KMS-11 (cell line): ENCODE data around the gene DMAC2.
"Not testable (repeated sequence)": the region's sequence is repeated elsewhere in the genome, so short reads cannot be mapped to it uniquely, and the experiment has no call there.

Source experiments
- H2AFZ ChIP-seq: fragments of 200-600 bp; sonication (generic); 2 replicates; pipeline ENCODE4 v1.6.1; 2016; ENCODE audit warnings: antibody characterized with exemption, mixed run types, low read depth
- H3K27ac ChIP-seq: fragments of 200-600 bp; sonication (generic); 2 replicates; pipeline ENCODE4 v1.6.1; 2016; ENCODE audit warnings: mild to moderate bottlenecking, mixed run types
- H3K27me3 ChIP-seq: fragments of 200-600 bp; sonication (generic); 2 replicates; pipeline ENCODE4 v1.6.1; 2017; ENCODE audit warnings: mild to moderate bottlenecking, low read depth, mixed run types, moderate library complexity; ENCODE audit not compliant: insufficient read depth
- H3K36me3 ChIP-seq: fragments of 200-600 bp; sonication (generic); 2 replicates; pipeline ENCODE4 v1.6.1; 2017; ENCODE audit warnings: mild to moderate bottlenecking, mixed run types; ENCODE audit not compliant: insufficient read depth
- H3K4me1 ChIP-seq: fragments of 200-600 bp; sonication (generic); 2 replicates; pipeline ENCODE4 v1.6.1; 2016; ENCODE audit warnings: mild to moderate bottlenecking, low read depth, mixed run types; ENCODE audit not compliant: poor library complexity, severe bottlenecking
- H3K4me2 ChIP-seq: fragments of 200-600 bp; sonication (generic); 2 replicates; pipeline ENCODE4 v1.7.0; 2016; ENCODE audit warnings: mild to moderate bottlenecking, mixed run types
- H3K4me3 ChIP-seq: fragments of 200-600 bp; sonication (generic); IDR thresholded peaks from 2 replicates; pipeline ENCODE4 v1.6.1; 2017; ENCODE audit warnings: low read depth, low read length, mixed read lengths; ENCODE audit not compliant: insufficient read depth
- H3K79me2 ChIP-seq: fragments of 200-600 bp; sonication (generic); 2 replicates; pipeline ENCODE4 v1.6.1; 2016; ENCODE audit warnings: low read depth, mixed run types; ENCODE audit not compliant: insufficient read depth
- H3K9ac ChIP-seq: fragments of 200-600 bp; sonication (generic); 2 replicates; pipeline ENCODE4 v1.6.1; 2016; ENCODE audit warnings: mild to moderate bottlenecking, mixed run types
- H4K20me1 ChIP-seq: fragments of 200-600 bp; sonication (generic); 2 replicates; pipeline ENCODE4 v1.6.1; 2016; ENCODE audit warnings: mild to moderate bottlenecking, mixed run types; ENCODE audit not compliant: insufficient read depth
- TF ChIP-seq, protein P1 (sequence below): fragments of 200-600 bp; sonication (generic); conservative IDR thresholded peaks from 2 replicates; pipeline ENCODE4 v1.6.1; 2017; ENCODE audit warnings: low read depth, mild to moderate bottlenecking, antibody characterized with exemption, low read length, moderate library complexity, mixed read lengths

DMAC2 gene

DNA sequence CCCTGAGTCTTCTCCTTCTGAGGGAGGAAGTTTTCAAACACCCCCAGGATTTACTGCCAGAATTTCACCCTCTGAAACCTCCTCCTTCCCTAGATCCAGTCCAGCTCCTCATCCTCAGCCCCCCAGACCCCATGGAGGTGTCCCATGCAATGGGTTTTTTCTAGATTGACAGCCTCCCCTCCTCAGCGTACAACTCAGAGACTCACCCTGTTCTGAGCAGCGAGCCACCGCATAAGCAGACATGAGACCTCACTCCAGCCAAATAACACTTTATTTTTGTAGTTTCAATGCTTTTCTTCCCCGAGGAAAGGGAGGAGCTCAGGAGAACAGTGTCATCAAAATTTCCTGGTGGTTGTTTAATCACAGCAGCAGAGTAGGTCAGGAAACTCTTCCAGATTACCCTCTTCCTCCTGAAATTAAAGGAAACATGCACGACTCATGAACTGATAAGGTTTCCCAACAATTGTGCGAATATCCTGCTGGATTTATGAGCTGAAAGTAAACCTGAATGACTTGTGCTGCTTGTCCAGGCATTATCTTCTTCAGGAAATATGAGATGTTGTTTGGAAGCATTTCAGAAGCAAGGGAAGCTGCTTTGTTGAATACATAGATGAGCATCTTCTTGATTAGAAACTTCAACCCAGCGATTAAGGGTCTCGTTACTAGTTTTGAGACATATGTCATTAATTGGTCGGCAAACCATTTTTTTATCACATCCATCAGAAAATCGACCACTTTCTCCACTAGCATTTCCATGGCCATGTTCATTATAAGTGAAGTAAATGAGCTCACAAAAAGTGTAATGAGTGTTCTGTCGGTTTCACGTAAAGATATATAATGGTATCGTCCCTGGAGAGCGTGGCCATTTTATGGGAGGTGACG lies 39.4 kb upstream of the DMAC2 start:
- no peaks in the 10 kb centered on the region for H4K20me1 ChIP-seq
- no peak overlapping the region for H3K9ac ChIP-seq
- H3K4me3 ChIP-seq, result no peak overlapping the region
- H3K36me3 ChIP-seq, result no peaks in the 10 kb centered on the region
- H3K27ac ChIP-seq, result no peak overlapping the region
- no peaks in the 10 kb centered on the region for H3K4me1 ChIP-seq
- TF ChIP-seq, protein P1, sequence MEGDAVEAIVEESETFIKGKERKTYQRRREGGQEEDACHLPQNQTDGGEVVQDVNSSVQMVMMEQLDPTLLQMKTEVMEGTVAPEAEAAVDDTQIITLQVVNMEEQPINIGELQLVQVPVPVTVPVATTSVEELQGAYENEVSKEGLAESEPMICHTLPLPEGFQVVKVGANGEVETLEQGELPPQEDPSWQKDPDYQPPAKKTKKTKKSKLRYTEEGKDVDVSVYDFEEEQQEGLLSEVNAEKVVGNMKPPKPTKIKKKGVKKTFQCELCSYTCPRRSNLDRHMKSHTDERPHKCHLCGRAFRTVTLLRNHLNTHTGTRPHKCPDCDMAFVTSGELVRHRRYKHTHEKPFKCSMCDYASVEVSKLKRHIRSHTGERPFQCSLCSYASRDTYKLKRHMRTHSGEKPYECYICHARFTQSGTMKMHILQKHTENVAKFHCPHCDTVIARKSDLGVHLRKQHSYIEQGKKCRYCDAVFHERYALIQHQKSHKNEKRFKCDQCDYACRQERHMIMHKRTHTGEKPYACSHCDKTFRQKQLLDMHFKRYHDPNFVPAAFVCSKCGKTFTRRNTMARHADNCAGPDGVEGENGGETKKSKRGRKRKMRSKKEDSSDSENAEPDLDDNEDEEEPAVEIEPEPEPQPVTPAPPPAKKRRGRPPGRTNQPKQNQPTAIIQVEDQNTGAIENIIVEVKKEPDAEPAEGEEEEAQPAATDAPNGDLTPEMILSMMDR, result no peak
- H3K79me2 ChIP-seq, result no peaks in the 10 kb centered on the region
- H2AFZ ChIP-seq, result no peak overlapping the region
- H3K4me2 ChIP-seq, result no peak overlapping the region
- peaks cover 2% of the 10 kb centered on the region; the same call in 1 of the 2 replicates for H3K27me3 ChIP-seq

DNA sequence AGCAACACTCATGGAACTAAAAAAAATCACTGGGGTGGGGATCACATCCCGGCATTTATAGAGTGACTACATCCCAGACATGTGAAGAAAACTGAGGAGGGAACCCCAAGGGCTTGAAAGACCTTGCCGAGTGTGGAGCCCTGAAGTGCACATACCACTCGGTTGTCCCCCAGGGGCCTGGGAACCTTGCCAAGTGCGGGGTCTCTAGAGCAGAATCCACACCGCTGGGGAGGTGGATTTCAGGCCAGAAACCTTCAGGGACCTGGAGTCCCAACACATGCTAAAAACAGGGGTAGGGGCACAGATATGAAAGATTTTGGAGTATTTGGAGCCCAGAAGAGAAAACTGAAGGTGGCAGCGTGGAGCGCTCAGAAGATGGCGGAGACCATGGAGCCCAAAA lies 38.5 kb upstream of the DMAC2 start:
- H3K27ac ChIP-seq, result no peak overlapping the region
- no peak overlapping the region for H3K9ac ChIP-seq
- H3K36me3 ChIP-seq, result no peaks in the 10 kb centered on the region
- no peaks in the 10 kb centered on the region for H3K4me1 ChIP-seq
- H3K4me3 ChIP-seq, result no peak overlapping the region
- H2AFZ ChIP-seq, result no peak overlapping the region
- H4K20me1 ChIP-seq, result no peaks in the 10 kb centered on the region
- H3K27me3 ChIP-seq, result peaks cover 4% of the 10 kb centered on the region; the same call in 1 of the 2 replicates
- TF ChIP-seq, protein P1, result no peak
- H3K79me2 ChIP-seq, result no peaks in the 10 kb centered on the region
- H3K4me2 ChIP-seq, result no peak overlapping the region

DNA sequence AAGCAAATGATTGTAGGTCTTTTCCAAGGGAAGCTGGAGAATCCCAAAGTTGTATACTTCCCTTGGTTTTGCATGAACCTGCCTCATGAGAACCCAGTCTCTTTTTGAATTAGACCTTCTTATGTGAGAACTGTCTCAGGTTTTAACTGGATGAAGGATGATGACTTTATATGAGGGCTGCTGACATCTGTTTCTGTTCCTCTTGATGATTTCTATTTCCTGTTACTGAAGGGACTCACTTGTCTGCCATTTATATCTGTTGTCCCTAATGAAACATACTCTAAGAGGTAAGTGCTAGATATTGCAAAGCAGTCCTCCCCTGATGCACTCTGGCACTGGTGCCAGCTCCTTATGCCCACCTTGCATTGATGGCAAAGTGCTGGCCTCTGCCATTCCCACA lies 36.9 kb upstream of the DMAC2 start:
- Histone ChIP-seq H3K79me2 (no peaks in the 10 kb centered on the region), H4K20me1 (no peaks in the 10 kb centered on the region), H3K27me3 (peaks cover 4% of the 10 kb centered on the region; the same call in 1 of the 2 replicates), H3K4me1 (no peaks in the 10 kb centered on the region), H3K36me3 (no peaks in the 10 kb centered on the region), H3K4me3 (no peak overlapping the region), H3K9ac (no peak overlapping the region), H2AFZ (no peak overlapping the region), H3K27ac (no peak overlapping the region), H3K4me2 (no peak overlapping the region)
- TF ChIP-seq, protein P1, result no peak

DNA sequence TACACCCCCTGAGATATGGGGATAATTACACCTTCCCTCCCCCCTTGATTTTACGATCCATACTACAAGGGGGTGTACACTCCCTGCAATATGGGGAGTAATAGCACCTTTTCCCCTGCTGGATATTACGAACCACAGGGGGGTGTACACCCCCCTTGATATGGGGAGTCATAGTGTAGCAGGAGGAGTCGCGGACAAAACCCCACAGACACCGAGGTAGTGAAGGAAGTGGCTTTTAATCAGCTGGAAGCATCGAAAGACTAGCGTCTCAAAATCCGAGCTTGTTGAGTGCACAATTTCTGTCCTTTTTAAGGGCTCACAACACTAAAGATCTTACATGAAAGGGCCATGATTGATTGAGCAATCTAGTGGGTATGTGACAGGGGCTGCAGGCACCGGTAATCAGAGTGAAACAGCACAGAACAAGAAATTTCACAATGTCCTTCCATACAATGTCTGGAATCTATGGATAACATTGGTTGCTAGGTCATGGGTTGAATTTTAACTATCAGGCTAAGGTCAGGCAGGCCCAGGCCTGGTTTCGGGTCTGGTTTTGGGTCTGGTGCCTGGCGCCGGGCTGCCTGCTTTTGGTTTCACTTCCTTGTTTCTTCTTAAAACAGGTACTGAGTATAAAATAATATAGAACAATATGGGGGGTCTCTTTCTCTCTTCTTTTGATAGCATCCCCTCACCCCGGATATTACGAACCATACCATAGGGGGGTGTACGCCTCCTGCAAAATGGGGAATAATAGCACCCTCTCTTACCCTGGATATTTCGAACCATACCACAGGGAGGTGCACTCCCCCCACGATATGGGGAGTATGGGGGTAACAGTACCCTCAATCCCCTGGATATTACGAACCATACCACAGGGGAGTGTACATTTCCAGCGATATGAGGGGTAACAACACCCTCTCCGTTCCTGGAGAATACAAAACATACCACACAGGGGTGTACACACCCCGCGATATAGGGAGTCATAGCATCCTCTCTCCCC lies 23.8 kb upstream of the DMAC2 start:
- not testable (repeated sequence) for H3K27me3 ChIP-seq, H3K36me3 ChIP-seq, H3K79me2 ChIP-seq, H3K4me3 ChIP-seq, H3K9ac ChIP-seq, H4K20me1 ChIP-seq, H3K4me1 ChIP-seq, H3K27ac ChIP-seq, H2AFZ ChIP-seq, H3K4me2 ChIP-seq
